IPS-18c (cell line): ENCODE data around the gene PCDHGB5.

Experiments
- H3K4me3 ChIP-seq: 2 replicates; pipeline ENCODE4 v1.7.0; 2013; ENCODE audit warnings: low read depth, mild to moderate bottlenecking, low read length, moderate library complexity; ENCODE audit not compliant: insufficient read depth
- H3K9me3 ChIP-seq: one replicate; pipeline ENCODE4 v1.6.1; 2013; ENCODE audit warnings: mild to moderate bottlenecking, low read length, moderate library complexity; ENCODE audit not compliant: control insufficient read depth, insufficient read depth

PCDHGB5 gene

DNA sequence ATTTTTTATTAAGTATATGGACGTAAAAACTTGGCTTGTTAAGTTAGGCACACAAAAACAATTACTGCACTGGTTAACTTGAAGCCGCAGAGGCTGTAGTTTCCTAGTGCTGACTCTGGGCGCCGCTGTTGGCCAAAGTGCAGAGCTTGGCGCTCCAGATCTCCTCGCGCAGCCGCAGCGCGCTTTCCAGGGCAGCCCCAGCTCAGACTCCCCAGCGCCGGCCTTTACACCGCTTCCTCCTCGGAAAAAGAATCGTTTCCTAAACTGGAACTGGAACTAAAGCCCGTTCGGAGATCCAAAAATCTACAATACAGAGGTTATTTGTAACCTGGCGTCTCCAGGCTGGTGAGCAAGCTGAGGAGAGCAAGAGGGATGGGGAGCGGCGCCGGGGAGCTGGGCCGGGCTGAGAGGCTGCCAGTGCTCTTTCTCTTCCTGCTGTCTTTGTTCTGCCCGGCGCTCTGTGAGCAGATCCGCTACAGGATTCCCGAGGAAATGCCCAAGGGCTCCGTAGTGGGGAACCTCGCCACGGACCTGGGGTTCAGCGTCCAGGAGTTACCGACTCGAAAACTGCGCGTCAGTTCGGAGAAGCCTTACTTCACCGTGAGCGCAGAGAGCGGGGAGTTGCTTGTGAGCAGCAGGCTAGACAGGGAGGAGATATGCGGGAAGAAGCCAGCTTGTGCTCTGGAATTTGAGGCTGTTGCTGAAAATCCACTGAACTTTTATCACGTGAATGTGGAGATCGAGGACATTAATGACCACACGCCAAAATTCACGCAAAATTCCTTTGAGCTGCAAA lies at the start of gene PCDHGB5:
PCDHGB5 (plus strand) TSS at position 192 of the 796 bp plus-strand sequence; CDS start at position 373, 181 bp downstream.
- Histone ChIP-seq H3K4me3 (peak within 1 kb of the TSS; percentile 28; the same call in 1 of the 2 replicates), H3K9me3 (peaks cover 25% of the 10 kb centered on the region)

DNA sequence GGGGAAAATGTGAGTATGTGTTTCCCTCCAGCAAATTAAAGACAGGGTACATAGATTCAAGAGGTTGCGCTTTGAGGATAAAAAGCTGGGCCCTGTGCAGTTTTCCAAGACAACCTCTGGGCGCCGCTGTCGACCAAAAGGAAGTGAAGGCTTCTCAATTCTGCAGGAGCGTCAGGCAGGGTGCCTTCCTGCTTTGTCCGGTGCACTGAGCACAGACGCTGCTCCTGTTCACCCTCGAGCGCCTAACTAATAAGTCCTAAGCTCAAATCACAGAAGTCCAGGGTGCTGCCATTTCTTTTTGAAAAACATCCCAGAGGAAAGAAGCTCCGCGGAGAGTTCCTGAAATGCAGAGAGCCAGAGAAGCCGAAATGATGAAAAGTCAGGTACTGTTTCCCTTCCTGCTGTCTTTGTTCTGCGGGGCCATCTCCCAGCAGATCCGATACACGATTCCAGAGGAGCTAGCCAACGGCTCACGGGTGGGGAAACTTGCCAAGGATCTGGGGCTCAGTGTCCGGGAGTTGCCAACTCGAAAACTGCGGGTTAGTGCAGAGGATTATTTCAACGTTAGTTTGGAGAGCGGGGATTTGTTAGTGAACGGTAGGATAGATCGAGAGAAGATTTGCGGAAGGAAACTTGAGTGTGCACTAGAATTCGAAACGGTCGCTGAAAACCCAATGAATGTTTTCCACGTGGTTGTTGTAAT lies 47.7 kb upstream of the PCDHGB5 start, which contains the start of gene PCDHGB1:
PCDHGB1 (plus strand) TSS at position 183 of the 703 bp plus-strand sequence; CDS start at position 345, 162 bp downstream.
- Histone ChIP-seq H3K4me3 (peak within 1 kb of the TSS; percentile 21), H3K9me3 (peaks cover 27% of the 10 kb centered on the region)

DNA sequence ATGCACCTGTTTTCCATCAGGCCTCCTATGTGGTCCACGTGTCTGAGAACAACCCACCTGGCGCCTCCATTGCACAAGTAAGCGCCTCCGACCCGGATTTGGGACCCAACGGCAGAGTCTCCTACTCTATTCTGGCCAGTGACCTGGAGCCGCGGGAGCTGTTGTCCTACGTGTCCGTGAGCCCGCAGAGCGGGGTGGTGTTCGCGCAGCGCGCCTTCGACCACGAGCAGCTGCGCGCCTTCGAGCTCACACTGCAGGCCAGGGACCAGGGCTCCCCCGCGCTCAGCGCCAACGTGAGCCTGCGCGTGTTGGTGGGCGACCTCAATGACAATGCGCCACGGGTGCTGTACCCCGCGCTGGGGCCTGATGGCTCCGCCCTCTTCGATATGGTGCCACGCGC lies 46.2 kb upstream of the PCDHGB5 start:
- H3K4me3 ChIP-seq = no peak overlapping the region
- peaks cover 26% of the 10 kb centered on the region for H3K9me3 ChIP-seq

GRCh38 chr5:141354900-141355469 lies 42.8 kb upstream of the PCDHGB5 start, which contains the start of gene PCDHGA4:
Gene PCDHGA4, plus strand, starts transcription at chr5:141355021. Its CDS starts 87 bp downstream, at chr5:141355108.
- Histone ChIP-seq H3K9me3 (peaks cover 22% of the 10 kb centered on the region), H3K4me3 (no peak within 1 kb of the TSS)

DNA sequence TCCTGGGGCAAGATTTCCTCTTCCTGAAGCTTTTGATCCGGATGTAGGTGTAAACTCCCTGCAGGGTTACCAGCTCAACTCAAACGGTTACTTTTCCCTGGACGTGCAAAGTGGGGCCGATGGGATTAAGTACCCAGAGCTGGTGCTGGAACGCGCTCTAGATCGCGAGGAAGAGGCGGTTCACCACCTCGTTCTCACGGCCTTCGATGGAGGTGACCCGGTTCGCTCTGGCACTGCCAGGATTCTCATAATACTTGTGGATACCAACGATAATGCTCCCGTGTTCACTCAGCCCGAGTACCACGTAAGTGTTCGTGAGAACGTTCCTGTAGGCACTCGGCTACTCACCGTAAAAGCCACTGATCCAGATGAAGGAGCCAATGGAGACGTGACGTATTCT lies 42.1 kb upstream of the PCDHGB5 start:
- Histone ChIP-seq H3K4me3 (no peak overlapping the region), H3K9me3 (peaks cover 21% of the 10 kb centered on the region)

- Histone ChIP-seq H3K4me3 (no peak overlapping the region), H3K9me3 (peaks cover 24% of the 10 kb centered on the region)
These were observed 41.6 kb upstream of the PCDHGB5 start for GRCh38 chr5:141356133-141356532.

- Histone ChIP-seq H3K4me3 (no peak overlapping the region), H3K9me3 (peaks cover 25% of the 10 kb centered on the region)
These were observed 40.8 kb upstream of the PCDHGB5 start for GRCh38 chr5:141356950-141357349.

DNA sequence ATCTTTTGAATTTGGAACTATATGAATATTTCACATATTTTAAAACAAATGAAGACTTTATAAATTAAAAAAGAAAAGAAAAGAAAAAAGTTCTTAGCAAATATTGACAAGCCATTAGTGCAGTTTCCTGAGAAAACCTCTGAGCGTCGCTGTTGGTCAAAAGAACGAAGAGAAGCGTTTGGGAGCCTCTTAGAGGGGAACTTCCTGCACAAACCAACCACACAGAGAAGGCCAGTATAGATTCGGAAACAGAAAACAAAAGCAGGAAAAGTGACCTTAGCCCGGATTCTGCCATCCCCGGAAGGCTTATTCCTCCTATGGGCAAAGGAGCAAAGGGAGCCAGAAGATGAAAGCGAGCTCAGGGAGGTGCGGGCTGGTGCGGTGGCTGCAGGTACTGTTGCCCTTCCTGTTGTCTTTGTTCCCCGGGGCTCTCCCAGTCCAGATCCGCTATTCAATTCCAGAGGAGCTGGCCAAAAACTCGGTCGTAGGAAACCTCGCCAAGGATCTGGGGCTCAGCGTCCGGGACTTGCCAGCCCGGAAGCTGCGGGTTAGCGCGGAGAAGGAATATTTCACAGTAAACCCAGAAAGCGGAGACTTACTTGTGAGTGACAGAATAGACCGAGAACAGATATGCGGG lies 37.8 kb upstream of the PCDHGB5 start, which contains the start of gene PCDHGB2:
PCDHGB2 (plus strand) TSS at position 205 of the 637 bp plus-strand sequence; CDS start at position 347, 142 bp downstream.
- Histone ChIP-seq H3K4me3 (no peak within 1 kb of the TSS; the same call in 1 of the 2 replicates), H3K9me3 (peaks cover 27% of the 10 kb centered on the region)

DNA sequence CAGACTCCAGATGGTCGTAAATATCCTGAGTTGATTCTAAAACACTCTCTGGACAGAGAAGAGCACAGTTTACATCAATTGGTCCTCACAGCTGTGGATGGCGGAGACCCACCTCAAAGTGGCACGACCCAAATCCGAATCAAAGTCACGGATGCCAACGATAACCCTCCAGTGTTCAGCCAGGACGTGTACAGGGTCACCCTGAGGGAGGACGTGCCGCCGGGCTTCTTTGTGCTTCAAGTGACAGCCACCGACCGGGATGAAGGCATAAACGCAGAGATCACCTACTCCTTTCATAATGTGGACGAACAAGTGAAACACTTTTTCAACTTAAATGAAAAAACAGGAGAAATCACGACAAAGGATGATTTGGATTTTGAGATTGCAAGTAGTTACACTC lies 37.1 kb upstream of the PCDHGB5 start:
- Histone ChIP-seq H3K4me3 (no peak overlapping the region; the same call in 1 of the 2 replicates), H3K9me3 (peaks cover 28% of the 10 kb centered on the region)

DNA sequence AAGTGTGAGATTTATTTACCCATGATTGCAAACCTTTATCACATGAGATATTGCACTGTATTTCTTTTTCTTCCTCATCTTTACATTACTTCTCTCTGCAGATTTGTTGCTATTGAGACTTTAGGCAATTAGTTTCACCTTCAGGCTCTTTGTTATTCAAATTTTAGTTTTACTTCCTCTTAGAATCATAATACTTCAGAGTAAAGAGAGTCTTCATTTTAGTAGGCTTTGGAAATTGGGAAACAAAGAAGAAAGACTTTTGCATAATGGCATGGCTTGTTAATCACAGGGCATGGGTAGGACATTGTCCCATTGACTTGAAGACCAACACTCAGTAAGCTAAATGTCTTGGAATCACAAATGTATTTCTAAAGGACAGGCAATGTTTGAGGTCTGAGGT lies 35.0 kb upstream of the PCDHGB5 start:
- H3K9me3 ChIP-seq = peaks cover 23% of the 10 kb centered on the region
- no peak overlapping the region for H3K4me3 ChIP-seq

DNA sequence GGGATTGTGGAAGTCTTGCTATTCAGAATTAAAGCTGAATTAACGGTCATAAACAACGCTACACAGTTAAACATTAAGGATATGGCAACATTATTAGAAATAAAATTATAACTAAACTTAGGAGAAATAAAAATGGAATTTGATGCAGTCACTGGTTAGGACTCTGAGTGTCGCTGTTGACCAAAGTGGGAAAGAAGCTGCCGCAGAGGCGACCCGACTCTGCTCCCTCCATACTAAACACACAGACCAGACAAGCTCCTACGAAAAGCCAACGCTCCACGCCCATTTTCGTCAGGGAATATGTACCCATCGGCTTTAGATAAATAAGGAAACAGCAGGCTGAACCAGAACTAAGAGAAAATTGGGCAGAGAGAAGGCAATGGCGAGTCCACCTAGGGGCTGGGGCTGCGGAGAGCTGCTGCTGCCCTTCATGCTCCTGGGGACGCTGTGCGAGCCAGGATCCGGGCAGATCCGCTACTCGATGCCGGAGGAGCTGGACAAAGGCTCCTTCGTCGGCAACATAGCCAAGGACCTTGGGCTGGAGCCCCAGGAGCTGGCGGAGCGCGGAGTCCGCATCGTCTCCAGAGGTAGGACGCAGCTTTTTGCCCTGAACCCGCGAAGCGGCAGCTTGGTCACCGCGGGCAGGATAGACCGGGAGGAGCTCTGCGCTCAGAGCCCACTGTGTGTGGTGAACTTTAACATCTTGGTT lies 33.6 kb upstream of the PCDHGB5 start, which contains the start of gene PCDHGA5:
PCDHGA5 (plus strand) TSS at position 211 of the 709 bp plus-strand sequence; CDS start at position 380, 169 bp downstream.
- 0 out of 2 replicates have a peak within 1 kb of the TSS, but pooled peaks have one; percentile 9 for H3K4me3 ChIP-seq

GRCh38 chr5:141366016-141366896 lies 31.5 kb upstream of the PCDHGB5 start:
- peaks cover 16% of the 10 kb centered on the region for H3K9me3 ChIP-seq
- H3K4me3 ChIP-seq = no peak overlapping the region

More for the DNA sequence above, 33.6 kb upstream of the PCDHGB5 start, which contains the start of gene PCDHGA5:
- H3K9me3 ChIP-seq = peaks cover 23% of the 10 kb centered on the region

DNA sequence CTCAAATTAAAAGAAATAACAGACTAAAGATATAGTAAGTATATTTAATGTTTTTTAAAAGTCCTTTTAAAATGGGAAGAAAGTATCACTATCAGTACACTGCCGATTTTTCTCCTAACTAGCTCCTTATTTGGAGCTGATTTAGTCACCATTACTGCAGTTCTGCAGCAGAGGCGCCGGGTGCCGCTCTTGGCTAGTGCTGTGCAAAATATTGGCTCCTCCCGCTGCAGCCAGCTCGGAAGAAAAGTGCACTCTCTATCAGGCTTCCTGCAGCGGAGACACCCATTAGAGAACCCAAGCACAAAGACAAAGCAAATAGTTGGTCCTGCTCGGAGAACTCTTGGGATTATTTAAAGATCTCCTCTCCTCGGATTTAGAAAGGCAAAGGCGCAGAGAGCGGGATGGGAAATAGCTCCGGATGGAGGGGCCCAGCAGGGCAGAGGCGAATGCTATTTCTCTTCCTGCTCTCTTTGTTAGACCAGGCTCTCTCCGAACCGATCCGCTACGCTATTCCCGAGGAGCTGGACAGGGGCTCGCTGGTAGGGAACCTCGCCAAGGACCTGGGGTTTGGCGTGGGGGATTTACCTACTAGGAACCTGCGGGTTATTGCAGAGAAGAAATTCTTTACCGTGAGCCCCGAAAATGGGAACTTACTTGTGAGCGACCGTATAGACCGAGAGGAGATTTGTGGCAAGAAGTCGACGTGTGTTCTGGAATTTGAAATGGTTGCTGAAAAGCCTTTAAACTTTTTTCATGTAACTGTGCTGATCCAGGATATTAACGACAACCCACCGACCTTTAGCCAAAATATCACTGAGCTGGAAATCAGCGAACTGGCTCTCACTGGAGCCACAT lies 27.5 kb upstream of the PCDHGB5 start, which contains the start of gene PCDHGB3:
PCDHGB3 (plus strand) TSS at position 249 of the 855 bp plus-strand sequence; CDS start at position 402, 153 bp downstream.
- H3K4me3 ChIP-seq = no peak within 1 kb of the TSS
- H3K9me3 ChIP-seq = peaks cover 16% of the 10 kb centered on the region

DNA sequence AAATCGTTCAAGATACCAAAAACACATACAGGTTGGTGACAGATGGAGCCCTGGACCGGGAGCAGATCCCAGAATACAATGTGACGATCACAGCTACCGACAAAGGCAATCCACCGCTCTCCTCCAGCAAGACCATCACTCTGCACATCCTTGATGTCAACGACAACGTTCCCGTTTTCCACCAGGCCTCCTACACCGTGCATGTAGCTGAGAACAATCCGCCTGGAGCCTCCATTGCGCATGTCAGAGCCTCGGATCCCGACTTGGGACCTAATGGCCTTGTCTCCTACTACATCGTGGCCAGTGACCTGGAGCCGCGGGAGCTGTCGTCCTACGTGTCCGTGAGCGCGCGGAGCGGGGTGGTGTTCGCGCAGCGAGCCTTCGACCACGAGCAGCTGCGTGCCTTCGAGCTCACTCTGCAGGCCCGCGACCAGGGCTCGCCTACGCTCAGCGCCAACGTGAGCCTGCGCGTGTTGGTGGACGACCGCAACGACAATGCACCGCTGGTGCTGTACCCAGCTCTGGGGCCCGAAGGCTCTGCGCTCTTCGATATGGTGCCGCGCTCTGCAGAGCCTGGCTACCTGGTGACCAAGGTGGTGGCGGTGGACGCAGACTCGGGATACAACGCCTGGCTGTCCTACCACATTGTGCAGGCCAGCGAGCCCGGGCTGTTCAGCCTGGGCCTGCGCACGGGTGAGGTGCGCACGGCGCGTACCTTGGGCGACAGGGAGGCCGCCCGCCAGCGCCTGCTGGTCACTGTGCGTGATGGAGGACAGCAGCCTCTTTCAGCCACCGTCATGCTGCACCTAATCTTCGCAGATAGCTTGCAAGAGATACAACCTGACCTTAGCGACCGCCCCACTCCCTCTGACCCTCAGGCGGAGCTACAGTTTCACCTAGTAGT lies 25.9 kb upstream of the PCDHGB5 start:
- H3K4me3 ChIP-seq = no peak overlapping the region
- H3K9me3 ChIP-seq = peaks cover 17% of the 10 kb centered on the region
